Sigmoid colon (tissue), 7 donors: ENCODE data around the gene RPGR. TPM values are rescaled to one million over a fixed set of nuclear protein-coding genes. Genes with fewer than 3 reads are reported as not detected.

ENCODE experiments used
- DNase-seq: peaks from one replicate; pipeline ENCODE4 v3.0.0-alpha.2; 2019
- H3K27ac ChIP-seq, 4 donors: fragments of 200-600 bp; sonication (generic); one replicate each; pipeline ENCODE4 v1.5.1; 2016 to 2019; ENCODE audit warnings: mild to moderate bottlenecking in 1 of 4
- H3K27me3 ChIP-seq, 3 donors: fragments of 200-600 bp; sonication (generic); one replicate each; pipeline ENCODE4 v1.5.1; 2019; ENCODE audit warnings: mild to moderate bottlenecking in 1 of 3
- H3K36me3 ChIP-seq, 4 donors: fragments of 200-600 bp; sonication (generic); one replicate each; pipeline ENCODE4 v1.5.1; 2016 to 2019
- H3K4me1 ChIP-seq, 4 donors: fragments of 200-600 bp; sonication (generic); one replicate each; pipeline ENCODE4 v1.5.1; 2017 to 2019
- H3K4me3 ChIP-seq, 4 donors: fragments of 200-600 bp; sonication (generic); one replicate each; pipeline ENCODE4 v1.5.1; 2017 to 2019; ENCODE audit warnings: mild to moderate bottlenecking in 2 of 4, moderate library complexity in 1 of 4
- H3K9me3 ChIP-seq, 4 donors: fragments of 200-600 bp in 3 of 4; sonication (generic) in 3 of 4; one replicate each; pipeline versions ENCODE4 v1.5.1 to v1.6.1; 2013 to 2019
- CTCF ChIP-seq, 4 experiments: fragments of 450-650 bp in 3 of 4; fragments of 200-600 bp in 1 of 4; IDR thresholded peaks; one replicate each; pipeline ENCODE4 v1.5.1; 2016 to 2019; ENCODE audit warnings: antibody characterized with exemption in 4 of 4, mild to moderate bottlenecking in 3 of 4, moderate library complexity in 2 of 4
- EP300 ChIP-seq, 4 donors: sonication (generic); formaldehyde crosslinking; IDR thresholded peaks; one replicate each; pipeline ENCODE4 v1.6.1; 2017; ENCODE audit warnings: antibody characterized with exemption in 4 of 4
- POLR2A ChIP-seq, 2 donors: fragments of 450-650 bp; IDR thresholded peaks; one replicate each; pipeline ENCODE4 v1.6.1; 2016; ENCODE audit warnings: antibody characterized with exemption in 2 of 2, mild to moderate bottlenecking in 2 of 2, moderate library complexity in 2 of 2
- POLR2AphosphoS5 ChIP-seq, 4 donors: sonication (generic); formaldehyde crosslinking; IDR thresholded peaks; one replicate each; pipeline ENCODE4 v1.6.1; 2017; ENCODE audit warnings: antibody characterized with exemption in 4 of 4
- WGBS, 2 donors: extraction: QIAGEN DNeasy Blood & Tissue Kit; methylation state at CpG; one replicate each; pipeline ENCODE4 v1.1.7; 2013; 5-methylcytosine and 5-hydroxymethylcytosine counted together
- intact Hi-C: fragments of 100-400 bp; cut with DNase I; formaldehyde crosslinking; loops from one replicate; pipeline ENCODE4 v1.15.1; 2023
- polyA plus RNA-seq, 3 donors: library from polyadenylated mRNA; stranded (reverse); fragments of 200-250 nt; gene quantifications; one replicate each; pipeline ENCODE4 v1.2.3, GENCODE V29; 2013
- total RNA-seq, 4 donors: library from RNA; depleted of rRNA; stranded (reverse); fragments of >200 nt; gene quantifications; one replicate each; pipeline ENCODE4 v1.1.0, GENCODE V29; 2016
- donor health status: healthy with polysubstance abuse.
- donor health status: Bipolar disorder and iron deficiency.
- donor health status: healthy.

RPGR gene
- total and polyA plus RNA-seq, 7 donors, result 3.7 to 41.8 (median 9.3) TPM

- Histone ChIP-seq H3K27ac (no peak overlapping the region), H3K4me1 (peaks cover 0 to under 1% (median 0%) of the 10 kb centered on the region in 4 donors), H3K27me3 (peaks cover 0 to 3% (median 0%) of the 10 kb centered on the region in 3 donors), H3K9me3 (no peaks in the 10 kb centered on the region), H3K4me3 (no peak overlapping the region), H3K36me3 (no peaks in the 10 kb centered on the region)
- DNase-seq, result no peak
- TF ChIP-seq CTCF (IDR thresholded peaks at IDR 0.05) (no peak), POLR2A (IDR thresholded peaks at IDR 0.05) (no peak), EP300 (IDR thresholded peaks at IDR 0.05) (no peak), POLR2AphosphoS5 (IDR thresholded peaks at IDR 0.05) (no peak)
- WGBS, 2 donors, result 91 to 92% methylated on average over 5 of the region's 5 CpGs
- intact Hi-C loops, result loop anchor here (10.0 kb wide), 2 partner anchors 106 to 244 kb away; partner anchors contain the start of gene TSPAN7
Measured at GRCh38 chrX:38320819-38321218, 6.5 kb downstream of the RPGR start.

GRCh38 chrX:38318606-38319005 is 8.7 kb downstream of the RPGR start:
- Histone ChIP-seq H3K4me3 (no peak overlapping the region), H3K4me1 (no peaks in the 10 kb centered on the region), H3K27ac (no peak overlapping the region), H3K9me3 (no peaks in the 10 kb centered on the region), H3K27me3 (no peaks in the 10 kb centered on the region), H3K36me3 (no peaks in the 10 kb centered on the region)
- intact Hi-C loops, result no loop called here
- TF ChIP-seq CTCF (IDR thresholded peaks at IDR 0.05) (no peak), EP300 (IDR thresholded peaks at IDR 0.05) (no peak), POLR2A (IDR thresholded peaks at IDR 0.05) (no peak), POLR2AphosphoS5 (IDR thresholded peaks at IDR 0.05) (no peak)
- DNase-seq, result no peak
- WGBS, 2 donors, result 82 to 90% methylated on average over 4 of the region's 4 CpGs

GRCh38 chrX:38318196-38318595 is 9.1 kb downstream of the RPGR start:
- Histone ChIP-seq H3K27ac (no peak overlapping the region), H3K4me1 (no peaks in the 10 kb centered on the region), H3K27me3 (no peaks in the 10 kb centered on the region), H3K36me3 (no peaks in the 10 kb centered on the region), H3K9me3 (no peaks in the 10 kb centered on the region), H3K4me3 (no peak overlapping the region)
- intact Hi-C loops, result no loop called here
- 84 to 91% methylated on average over 3 of the region's 3 CpGs for WGBS, 2 donors
- DNase-seq, result no peak
- TF ChIP-seq POLR2A (IDR thresholded peaks at IDR 0.05), result no peak
- no peak for TF ChIP-seq CTCF (IDR thresholded peaks at IDR 0.05)
- TF ChIP-seq EP300 (IDR thresholded peaks at IDR 0.05), result no peak
- TF ChIP-seq POLR2AphosphoS5 (IDR thresholded peaks at IDR 0.05), result no peak

GRCh38 chrX:38315186-38315585 is 12.1 kb downstream of the RPGR start:
- Histone ChIP-seq H3K4me3 (no peak overlapping the region), H3K27ac (no peak overlapping the region), H3K4me1 (no peaks in the 10 kb centered on the region), H3K36me3 (no peaks in the 10 kb centered on the region), H3K27me3 (no peaks in the 10 kb centered on the region), H3K9me3 (no peaks in the 10 kb centered on the region)
- no peak for TF ChIP-seq POLR2A (IDR thresholded peaks at IDR 0.05)
- no peak for TF ChIP-seq POLR2AphosphoS5 (IDR thresholded peaks at IDR 0.05)
- no peak for TF ChIP-seq CTCF (IDR thresholded peaks at IDR 0.05)
- TF ChIP-seq EP300 (IDR thresholded peaks at IDR 0.05), result no peak
- no peak for DNase-seq
- 98% methylated on average over 7 of the region's 7 CpGs for WGBS, 2 donors
- intact Hi-C loops, result no loop called here

GRCh38 chrX:38313190-38313589 is 14.1 kb downstream of the RPGR start:
- no peak for TF ChIP-seq POLR2A (IDR thresholded peaks at IDR 0.05)
- no peak for TF ChIP-seq EP300 (IDR thresholded peaks at IDR 0.05)
- TF ChIP-seq CTCF (IDR thresholded peaks at IDR 0.05), result no peak
- TF ChIP-seq POLR2AphosphoS5 (IDR thresholded peaks at IDR 0.05), result no peak
- intact Hi-C loops, result no loop called here
- Histone ChIP-seq H3K27ac (no peak overlapping the region), H3K4me3 (no peak overlapping the region), H3K27me3 (no peaks in the 10 kb centered on the region), H3K36me3 (no peaks in the 10 kb centered on the region), H3K4me1 (no peaks in the 10 kb centered on the region), H3K9me3 (no peaks in the 10 kb centered on the region)
- no peak for DNase-seq
- 97 to 98% methylated on average over 4 of the region's 4 CpGs for WGBS, 2 donors
